ENCODE results near the gene PLEKHG4B. TPM values are rescaled to one million over a fixed set of nuclear protein-coding genes. Genes with fewer than 3 reads are reported as not detected.
"Not testable (repeated sequence)": the region's sequence is repeated elsewhere in the genome, so short reads cannot be mapped to it uniquely, and the experiment has no call there.

Gene PLEKHG4B
- total RNA-seq, 1 donor from 2014 or later = 5.4 TPM

DNA sequence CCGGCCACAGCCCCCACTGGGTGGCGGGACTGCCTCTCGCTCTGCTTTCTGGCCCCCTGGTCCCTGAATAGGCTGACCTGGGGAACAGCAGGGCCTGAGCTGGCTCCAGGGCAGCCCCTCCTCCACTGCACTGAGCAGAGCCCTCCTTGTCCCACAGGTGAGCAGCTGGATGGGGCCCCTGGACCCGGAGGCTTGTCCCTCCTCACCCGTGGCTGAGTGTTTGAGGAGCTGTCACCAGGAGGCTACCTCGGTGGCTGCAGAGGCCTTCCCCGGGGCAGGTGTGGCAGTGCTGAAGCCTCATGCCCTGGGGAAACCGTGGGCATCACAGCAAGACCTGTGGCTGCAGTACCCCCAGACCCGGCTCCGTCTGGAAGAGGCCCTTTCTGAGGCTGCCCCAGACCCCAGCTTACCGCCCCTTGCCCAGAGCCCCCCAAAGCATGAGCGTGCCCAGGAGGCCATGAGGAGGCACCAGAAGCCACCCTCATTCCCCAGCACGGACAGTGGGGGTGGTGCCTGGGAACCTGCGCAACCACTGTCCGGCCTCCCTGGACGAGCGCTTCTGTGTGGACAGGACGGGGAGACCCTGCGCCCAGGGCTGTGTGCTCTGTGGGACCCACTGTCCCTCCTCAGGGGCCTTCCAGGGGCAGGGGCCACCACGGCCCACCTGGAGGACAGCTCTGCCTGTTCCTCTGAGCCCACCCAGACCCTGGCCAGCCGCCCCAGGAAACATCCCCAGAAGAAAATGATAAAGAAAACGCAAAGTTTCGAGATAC lies 70.8 kb downstream of the PLEKHG4B start:
- no peak for DNase-seq (ENCODE audit: low read depth)
- no peaks in the 10 kb centered on the region for H3K36me3 ChIP-seq (ENCODE audit: control insufficient read depth, insufficient read depth, low read length)
- H3K27me3 ChIP-seq (ENCODE audit: control insufficient read depth, insufficient read depth, low read length) = no peaks in the 10 kb centered on the region
- no peak overlapping the region for H3K4me3 ChIP-seq (ENCODE audit: low read depth, low read length)
- TF ChIP-seq CTCF (IDR thresholded peaks at IDR 0.05; ENCODE audit: insufficient read depth, low read length, poor library complexity, severe bottlenecking) = no peak

GRCh38 chr5:163338-163620 lies 71.3 kb downstream of the PLEKHG4B start:
- Histone ChIP-seq H3K27me3 (ENCODE audit: control insufficient read depth, insufficient read depth, low read length) (no peaks in the 10 kb centered on the region), H3K4me3 (ENCODE audit: low read depth, low read length) (no peak overlapping the region), H3K36me3 (ENCODE audit: control insufficient read depth, insufficient read depth, low read length) (no peaks in the 10 kb centered on the region)
- no peak for DNase-seq (ENCODE audit: low read depth)
- TF ChIP-seq CTCF (IDR thresholded peaks at IDR 0.05; ENCODE audit: insufficient read depth, low read length, poor library complexity, severe bottlenecking) = no peak

DNA sequence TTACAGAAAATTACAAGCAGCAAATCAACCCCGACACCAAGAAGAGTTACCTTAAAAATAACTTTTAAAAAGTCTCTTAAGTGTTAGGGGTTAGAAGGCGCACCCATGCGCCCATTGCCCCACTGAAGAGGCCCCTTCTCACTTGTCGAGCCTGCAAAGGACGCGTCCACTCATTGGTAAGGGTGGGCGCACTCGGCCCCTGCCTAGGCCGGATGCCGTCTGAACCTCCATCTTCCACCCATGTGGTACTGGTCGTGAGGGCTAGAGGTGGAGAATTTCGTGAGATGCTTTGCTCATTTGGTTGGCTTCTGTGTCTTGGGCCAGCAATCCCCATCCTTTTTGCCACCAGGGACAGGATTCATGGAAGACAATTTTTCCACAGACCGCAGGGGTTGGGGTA lies 71.9 kb downstream of the PLEKHG4B start:
- Histone ChIP-seq H3K4me3 (ENCODE audit: low read depth, low read length) (no peak overlapping the region), H3K27me3 (ENCODE audit: control insufficient read depth, insufficient read depth, low read length) (no peaks in the 10 kb centered on the region), H3K36me3 (ENCODE audit: control insufficient read depth, insufficient read depth, low read length) (no peaks in the 10 kb centered on the region)
- no peak for TF ChIP-seq CTCF (IDR thresholded peaks at IDR 0.05; ENCODE audit: insufficient read depth, low read length, poor library complexity, severe bottlenecking)
- no peak for DNase-seq (ENCODE audit: low read depth)

DNA sequence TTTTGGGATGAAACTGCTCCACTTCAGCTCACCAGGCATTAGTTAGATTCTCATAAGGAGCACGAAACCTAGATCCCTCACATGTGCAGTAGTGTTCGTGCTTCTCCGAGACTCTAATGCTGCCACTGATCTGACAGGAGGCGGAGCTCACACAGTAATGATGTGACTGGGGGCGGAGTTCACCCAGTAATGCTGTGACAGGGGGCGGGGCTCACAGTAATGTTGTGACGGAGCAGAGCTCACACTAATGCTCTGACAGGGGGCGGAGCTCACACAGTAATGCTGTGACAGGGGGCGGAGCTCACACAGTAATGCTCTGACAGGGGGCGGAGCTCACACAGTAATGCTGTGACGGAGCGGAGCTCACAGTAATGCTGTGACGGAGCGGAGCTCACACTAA lies 72.3 kb downstream of the PLEKHG4B start:
- no peak for DNase-seq (ENCODE audit: low read depth)
- no peaks in the 10 kb centered on the region for H3K36me3 ChIP-seq (ENCODE audit: control insufficient read depth, insufficient read depth, low read length)

GRCh38 chr5:164783-165182 lies 72.8 kb downstream of the PLEKHG4B start:
- not testable (repeated sequence) for DNase-seq (ENCODE audit: low read depth); H3K27me3 ChIP-seq (ENCODE audit: control insufficient read depth, insufficient read depth, low read length); H3K36me3 ChIP-seq (ENCODE audit: control insufficient read depth, insufficient read depth, low read length); H3K4me3 ChIP-seq (ENCODE audit: low read depth, low read length)

More for the DNA sequence above, 72.3 kb downstream of the PLEKHG4B start:
- Histone ChIP-seq H3K27me3 (ENCODE audit: control insufficient read depth, insufficient read depth, low read length) (no peaks in the 10 kb centered on the region), H3K4me3 (ENCODE audit: low read depth, low read length) (no peak overlapping the region)
- no peak for TF ChIP-seq CTCF (IDR thresholded peaks at IDR 0.05; ENCODE audit: insufficient read depth, low read length, poor library complexity, severe bottlenecking)

GRCh38 chr5:166441-167372 lies 74.7 kb downstream of the PLEKHG4B start:
- no peak overlapping the region for H3K4me3 ChIP-seq (ENCODE audit: low read depth, low read length)
- H3K36me3 ChIP-seq (ENCODE audit: control insufficient read depth, insufficient read depth, low read length) = no peaks in the 10 kb centered on the region
- no peak for DNase-seq (ENCODE audit: low read depth)
- H3K27me3 ChIP-seq (ENCODE audit: control insufficient read depth, insufficient read depth, low read length) = no peaks in the 10 kb centered on the region
- no peak for TF ChIP-seq CTCF (IDR thresholded peaks at IDR 0.05; ENCODE audit: insufficient read depth, low read length, poor library complexity, severe bottlenecking)
